Activated T-helper 2 cell treated with anti-CD3 and anti-CD28 coated beads, Interferon-gamma antibody, Interleukin-2, Interleukin-4, amounts not matched to agents 10 μg/mL and 5 μg/mL and 100 μg/mL, durations not matched to agents 14 hours and 24 hours and 36 hours (primary cell): Measurements from ENCODE around the gene LYSET. TPM values are rescaled to one million over a fixed set of nuclear protein-coding genes. Genes with fewer than 3 reads are reported as not detected.
"Not testable (repeated sequence)": the region's sequence is repeated elsewhere in the genome, so short reads cannot be mapped to it uniquely, and the experiment has no call there.

Experiments used
- DNase-seq: peaks from one replicate; pipeline ENCODE4 v3.0.0; 2021; ENCODE audit warnings: low spot score
- H3K27ac Mint-ChIP-seq: one replicate; pipeline ENCODE4 v1.8.0; 2021; ENCODE audit warnings: mixed read lengths
- H3K27me3 Mint-ChIP-seq: one replicate; pipeline ENCODE4 v1.8.0; 2021; ENCODE audit warnings: low read depth, mixed read lengths
- H3K36me3 Mint-ChIP-seq: one replicate; pipeline ENCODE4 v1.8.0; 2021; ENCODE audit warnings: low read depth, mixed read lengths
- H3K4me1 Mint-ChIP-seq: one replicate; pipeline ENCODE4 v1.8.0; 2021; ENCODE audit warnings: low read depth, mixed read lengths
- H3K4me3 Mint-ChIP-seq: one replicate; pipeline ENCODE4 v1.8.0; 2021; ENCODE audit warnings: low read depth, mild to moderate bottlenecking, moderate library complexity, mixed read lengths
- H3K9me3 Mint-ChIP-seq: one replicate; pipeline ENCODE4 v1.8.0; 2021; ENCODE audit warnings: mixed read lengths
- intact Hi-C: fragments of 100-400 bp; cut with micrococcal nuclease; formaldehyde crosslinking; loops from one replicate; pipeline ENCODE4 v1.15.1; 2023
- total RNA-seq: library from RNA; stranded (reverse); gene quantifications from 2 replicates; pipeline ENCODE4 v1.2.3, GENCODE V29; 2022

Gene LYSET
- 12.2 and 13.4 TPM in 2 replicates for total RNA-seq

GRCh38 chr14:93184391-93185348, at the start of gene LYSET, which contains the start of gene MOAP1:
Gene LYSET (plus strand): TSS chr14:93185317. CDS start chr14:93185406, 89 bp downstream.
Gene MOAP1 (minus strand): TSS chr14:93184897. CDS start chr14:93184242, 655 bp downstream.
- intact Hi-C loops, result loop anchor here (1.0 to 2.0 kb wide), 2 partner anchors 22 to 70 kb away; partner anchors contain the start of gene ITPK1
- no peaks in the 10 kb centered on the region for H3K27me3 Mint-ChIP-seq
- DNase-seq, result peak; percentile 88
- H3K36me3 Mint-ChIP-seq, result peaks cover 34% of the 10 kb centered on the region
- H3K4me1 Mint-ChIP-seq, result peaks cover 28% of the 10 kb centered on the region
- peak within 1 kb of the TSS; percentile 93 for H3K4me3 Mint-ChIP-seq
- peak within 1 kb of the TSS; percentile 89 for H3K27ac Mint-ChIP-seq
- no peaks in the 10 kb centered on the region for H3K9me3 Mint-ChIP-seq

- Mint-ChIP-seq H3K4me1 (peaks cover 2% of the 10 kb centered on the region), H3K4me3 (no peak overlapping the region), H3K27ac (no peak overlapping the region), H3K27me3 (no peaks in the 10 kb centered on the region), H3K9me3 (no peaks in the 10 kb centered on the region), H3K36me3 (no peaks in the 10 kb centered on the region)
- no peak for DNase-seq
- intact Hi-C loops, result no loop called here
Measured at GRCh38 chr14:93135399-93135798, 49.7 kb upstream of the LYSET start.

GRCh38 chr14:93136009-93136408, 49.1 kb upstream of the LYSET start:
- peaks cover 2% of the 10 kb centered on the region for H3K27me3 Mint-ChIP-seq
- intact Hi-C loops, result no loop called here
- H3K9me3 Mint-ChIP-seq, result no peaks in the 10 kb centered on the region
- H3K4me1 Mint-ChIP-seq, result peaks cover 2% of the 10 kb centered on the region
- H3K4me3 Mint-ChIP-seq, result no peak overlapping the region
- no peaks in the 10 kb centered on the region for H3K36me3 Mint-ChIP-seq
- DNase-seq, result no peak
- no peak overlapping the region for H3K27ac Mint-ChIP-seq

GRCh38 chr14:93136508-93136907, 48.6 kb upstream of the LYSET start:
- H3K27me3 Mint-ChIP-seq, H3K4me3 Mint-ChIP-seq, H3K4me1 Mint-ChIP-seq, H3K36me3 Mint-ChIP-seq, DNase-seq, H3K9me3 Mint-ChIP-seq, H3K27ac Mint-ChIP-seq, intact Hi-C loops: not testable (repeated sequence)

GRCh38 chr14:93137864-93138263, 47.3 kb upstream of the LYSET start:
- Mint-ChIP-seq H3K4me1 (peaks cover 2% of the 10 kb centered on the region), H3K9me3 (no peaks in the 10 kb centered on the region), H3K27ac (no peak overlapping the region)

GRCh38 chr14:93142854-93143652, 42.1 kb upstream of the LYSET start:
- no peak overlapping the region for H3K27ac Mint-ChIP-seq
- H3K36me3 Mint-ChIP-seq, result no peaks in the 10 kb centered on the region
- intact Hi-C loops, result no loop called here
- no peaks in the 10 kb centered on the region for H3K9me3 Mint-ChIP-seq
- no peak for DNase-seq
- H3K27me3 Mint-ChIP-seq, result peaks cover 2% of the 10 kb centered on the region
- no peak overlapping the region for H3K4me3 Mint-ChIP-seq
- peaks cover 5% of the 10 kb centered on the region for H3K4me1 Mint-ChIP-seq

More at GRCh38 chr14:93137864-93138263, 47.3 kb upstream of the LYSET start:
- H3K4me3 Mint-ChIP-seq, result no peak overlapping the region
- H3K27me3 Mint-ChIP-seq, result peaks cover 2% of the 10 kb centered on the region
- intact Hi-C loops, result no loop called here
- no peak for DNase-seq
- H3K36me3 Mint-ChIP-seq, result no peaks in the 10 kb centered on the region

GRCh38 chr14:93146119-93146518, 39.0 kb upstream of the LYSET start:
- H3K36me3 Mint-ChIP-seq, result no peaks in the 10 kb centered on the region
- no peak overlapping the region for H3K4me3 Mint-ChIP-seq
- no peak for DNase-seq

GRCh38 chr14:93148979-93149378, 36.1 kb upstream of the LYSET start:
- intact Hi-C loops, result no loop called here
- Mint-ChIP-seq H3K4me3 (no peak overlapping the region), H3K27me3 (no peaks in the 10 kb centered on the region), H3K27ac (no peak overlapping the region), H3K36me3 (no peaks in the 10 kb centered on the region), H3K4me1 (peaks cover 8% of the 10 kb centered on the region), H3K9me3 (no peaks in the 10 kb centered on the region)
- DNase-seq, result no peak

More at GRCh38 chr14:93146119-93146518, 39.0 kb upstream of the LYSET start:
- H3K27ac Mint-ChIP-seq, result peak overlapping the region; percentile 54
- intact Hi-C loops, result no loop called here
- H3K4me1 Mint-ChIP-seq, result peaks cover 8% of the 10 kb centered on the region
- H3K27me3 Mint-ChIP-seq, result no peaks in the 10 kb centered on the region
- H3K9me3 Mint-ChIP-seq, result no peaks in the 10 kb centered on the region

GRCh38 chr14:93150227-93151208, 34.6 kb upstream of the LYSET start:
- no peaks in the 10 kb centered on the region for H3K27me3 Mint-ChIP-seq
- intact Hi-C loops, result no loop called here
- H3K4me3 Mint-ChIP-seq, result no peak overlapping the region
- H3K4me1 Mint-ChIP-seq, result peaks cover 8% of the 10 kb centered on the region
- no peaks in the 10 kb centered on the region for H3K36me3 Mint-ChIP-seq
- DNase-seq, result no peak
- H3K27ac Mint-ChIP-seq, result no peak overlapping the region
- H3K9me3 Mint-ChIP-seq, result no peaks in the 10 kb centered on the region

- peaks cover 4% of the 10 kb centered on the region for H3K4me1 Mint-ChIP-seq
- H3K36me3 Mint-ChIP-seq, result no peaks in the 10 kb centered on the region
- DNase-seq, result no peak
- H3K27ac Mint-ChIP-seq, result no peak overlapping the region
- intact Hi-C loops, result no loop called here
- H3K4me3 Mint-ChIP-seq, result no peak overlapping the region
- no peaks in the 10 kb centered on the region for H3K9me3 Mint-ChIP-seq
- H3K27me3 Mint-ChIP-seq, result no peaks in the 10 kb centered on the region
Measured at GRCh38 chr14:93153121-93153520, 32.0 kb upstream of the LYSET start.

GRCh38 chr14:93155667-93156066, 29.4 kb upstream of the LYSET start:
- no peak for DNase-seq
- no peaks in the 10 kb centered on the region for H3K9me3 Mint-ChIP-seq
- peaks cover 3% of the 10 kb centered on the region for H3K4me1 Mint-ChIP-seq
- H3K36me3 Mint-ChIP-seq, result no peaks in the 10 kb centered on the region
- no peak overlapping the region for H3K27ac Mint-ChIP-seq
- H3K4me3 Mint-ChIP-seq, result no peak overlapping the region
- no peaks in the 10 kb centered on the region for H3K27me3 Mint-ChIP-seq
- intact Hi-C loops, result no loop called here
